ENCODE measurements around the gene RELN. TPM values are rescaled to one million over a fixed set of nuclear protein-coding genes. Genes with fewer than 3 reads are reported as not detected.
"Not testable (repeated sequence)": the region's sequence is repeated elsewhere in the genome, so short reads cannot be mapped to it uniquely, and the experiment has no call there.

Gene RELN
- total and polyA plus RNA-seq, 2 of the 13 experiments (the other 11 are each of a cell fraction or from before 2014, with no cell fraction given): 315 to 332 TPM

GRCh38 chr7:103896826-103897225, 92.6 kb downstream of the RELN start:
- H3K4me3 ChIP-seq (replicated peaks in 1 of 3; ENCODE audit: insufficient read depth in 1 of 3, low read depth in 2 of 3, low read length in 3 of 3): not testable (repeated sequence)

DNA sequence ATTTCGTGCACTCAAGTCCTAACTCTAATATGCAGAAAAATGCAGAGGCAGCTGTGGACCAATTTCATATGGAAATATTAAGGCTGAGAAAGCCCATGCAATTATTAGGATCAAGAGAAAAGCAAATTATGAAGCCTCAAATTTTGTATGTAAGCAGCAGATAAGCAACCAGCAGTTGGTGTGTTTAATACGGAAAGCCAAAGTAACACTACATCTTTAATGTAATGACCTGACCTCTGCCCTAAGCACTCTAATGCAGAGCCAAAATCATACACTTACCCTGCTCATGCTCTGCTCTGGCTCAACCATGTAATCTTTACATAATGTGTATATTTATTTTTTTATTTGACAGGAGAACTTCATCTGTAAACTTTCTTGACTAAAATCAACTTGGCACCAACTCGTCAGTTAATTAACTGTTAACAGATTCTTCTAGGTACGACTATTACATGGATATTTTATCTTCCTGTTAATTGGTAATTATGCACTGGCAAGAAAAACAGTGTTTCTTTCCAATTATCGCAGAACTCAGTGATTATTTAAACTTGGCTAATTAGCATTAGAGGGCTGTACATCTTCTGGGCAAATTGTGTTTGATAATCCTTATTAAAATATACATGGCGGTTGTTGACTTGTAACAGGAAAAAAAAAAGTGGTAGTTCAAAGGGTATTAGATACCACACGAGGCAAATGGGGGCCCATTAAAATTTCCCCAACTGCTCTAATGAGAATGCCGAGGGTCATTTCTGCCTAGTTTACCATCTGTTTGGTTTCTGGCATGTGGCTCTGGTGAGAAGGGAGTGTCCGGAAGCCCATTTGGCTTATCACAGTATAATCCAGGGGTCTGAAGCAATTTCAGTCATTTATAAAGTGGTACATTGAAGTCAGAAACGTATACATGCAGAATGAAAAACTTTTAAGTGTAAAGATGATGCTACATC, 94.5 kb downstream of the RELN start:
- no peak for ATAC-seq
- H3K9ac ChIP-seq (ENCODE audit: insufficient read depth, low read depth, low read length): no peak overlapping the region
- peaks cover 15% of the 10 kb centered on the region for H3K4me1 ChIP-seq (ENCODE audit: insufficient read depth, low read length)
- CTCF ChIA-PET (ENCODE audit: low intra/inter-chr PET ratio, low total read pairs): no interaction called here
- no peaks in the 10 kb centered on the region for H3K27me3 ChIP-seq (ENCODE audit: control insufficient read depth in 1 of 2, insufficient read depth in 2 of 2, low read length in 2 of 2)
- no peak overlapping the region for H2AFZ ChIP-seq (ENCODE audit: low read length)
- DNase-seq (ENCODE audit: low spot score): no peak
- peak; percentile 46 for TF ChIP-seq RBM22 (optimal IDR thresholded peaks at IDR 0.05; ENCODE audit: low read length)
- no peak for TF ChIP-seq EHMT2 (IDR thresholded peaks at IDR 0.05; ENCODE audit: borderline replicate concordance, low read depth, low read length)
- no peak overlapping the region for H3K4me3 ChIP-seq (replicated peaks in 1 of 3; ENCODE audit: insufficient read depth in 1 of 3, low read depth in 2 of 3, low read length in 3 of 3)
- FAIRE-seq: no peak
- no TSS peak for BruUV-seq (replicated peaks)
- H3K79me2 ChIP-seq (ENCODE audit: insufficient read depth, low read length): peaks cover 72% of the 10 kb centered on the region
- no peaks in the 10 kb centered on the region; the same call in 1 of the 2 replicates for H4K20me1 ChIP-seq (ENCODE audit: insufficient read depth, low read length)
- POLR2A ChIA-PET: no interaction called here
- intact Hi-C loops (cut with micrococcal nuclease; ENCODE audit: unreplicated experiment) (no loop called here), in situ Hi-C loops (cut with HindIII; ENCODE audit: extremely low pct_ligation_motif_present, low pct_unique_long_range_greater_than_20kb) (no loop called here)
- H3K4me2 ChIP-seq (ENCODE audit: low read depth, low read length): no peak overlapping the region
- no peak overlapping the region for H3K27ac ChIP-seq (ENCODE audit: extremely low read length, insufficient read depth, low read length)
- no peaks in the 10 kb centered on the region for H3K9me3 ChIP-seq (ENCODE audit: low read length)
- 84% methylated on average over 10 of the region's 10 CpGs for WGBS (ENCODE audit: low lambda C conversion rate)
- peaks cover 1 to 3% of the 10 kb centered on the region in 2 experiments; a peak in 3 of 5 replicates for H3K36me3 ChIP-seq (replicated peaks in 1 of 2; ENCODE audit: control insufficient read depth in 1 of 2, insufficient read depth in 2 of 2, low read length in 2 of 2)

More at GRCh38 chr7:103896826-103897225, 92.6 kb downstream of the RELN start:
- H3K27me3 ChIP-seq (ENCODE audit: control insufficient read depth in 1 of 2, insufficient read depth in 2 of 2, low read length in 2 of 2); H3K27ac ChIP-seq (ENCODE audit: extremely low read length, insufficient read depth, low read length); intact Hi-C loops (cut with micrococcal nuclease; ENCODE audit: unreplicated experiment); H2AFZ ChIP-seq (ENCODE audit: low read length); H3K9me3 ChIP-seq (ENCODE audit: low read length); FAIRE-seq; BruUV-seq (replicated peaks); DNase-seq (ENCODE audit: low spot score); in situ Hi-C loops (cut with HindIII; ENCODE audit: extremely low pct_ligation_motif_present, low pct_unique_long_range_greater_than_20kb); H3K4me1 ChIP-seq (ENCODE audit: insufficient read depth, low read length); ATAC-seq; H3K9ac ChIP-seq (ENCODE audit: insufficient read depth, low read depth, low read length); CTCF ChIA-PET (ENCODE audit: low intra/inter-chr PET ratio, low total read pairs); H3K4me2 ChIP-seq (ENCODE audit: low read depth, low read length); POLR2A ChIA-PET; H3K36me3 ChIP-seq (replicated peaks in 1 of 2; ENCODE audit: control insufficient read depth in 1 of 2, insufficient read depth in 2 of 2, low read length in 2 of 2); H4K20me1 ChIP-seq (ENCODE audit: insufficient read depth, low read length): not testable (repeated sequence)
- WGBS (ENCODE audit: low lambda C conversion rate): 74% methylated on average over 4 of the region's 4 CpGs
- peaks cover 77% of the 10 kb centered on the region for H3K79me2 ChIP-seq (ENCODE audit: insufficient read depth, low read length)
- peak; percentile 56; the same call in 1 of the 2 replicates for TF ChIP-seq ZNF431 (CRISPR knock-in tag; IDR thresholded peaks at IDR 0.05; ENCODE audit: borderline replicate concordance, low read depth)
